ENCODE data around the gene ZNF784.

DNA sequence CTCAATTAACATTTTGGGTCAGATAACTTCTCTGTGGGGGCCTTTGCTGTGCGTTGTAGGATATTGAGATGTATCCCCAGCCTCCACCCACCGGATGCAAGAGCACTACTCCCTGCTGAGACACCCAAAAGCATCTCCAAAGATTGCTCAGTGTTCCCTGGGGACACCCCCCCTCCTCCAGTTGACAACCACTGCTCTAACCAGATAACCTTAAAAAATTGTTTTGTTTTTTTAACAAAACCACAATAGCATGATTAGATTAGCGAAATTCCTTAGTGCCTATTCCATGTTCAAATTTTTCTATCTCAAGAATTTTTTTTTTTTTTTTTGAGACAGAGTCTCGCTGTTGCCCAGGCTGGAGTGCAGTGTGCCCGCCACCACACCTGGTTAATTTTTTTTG is 48.1 kb upstream of the ZNF784 start:
- TF ChIP-seq, protein P1, sequence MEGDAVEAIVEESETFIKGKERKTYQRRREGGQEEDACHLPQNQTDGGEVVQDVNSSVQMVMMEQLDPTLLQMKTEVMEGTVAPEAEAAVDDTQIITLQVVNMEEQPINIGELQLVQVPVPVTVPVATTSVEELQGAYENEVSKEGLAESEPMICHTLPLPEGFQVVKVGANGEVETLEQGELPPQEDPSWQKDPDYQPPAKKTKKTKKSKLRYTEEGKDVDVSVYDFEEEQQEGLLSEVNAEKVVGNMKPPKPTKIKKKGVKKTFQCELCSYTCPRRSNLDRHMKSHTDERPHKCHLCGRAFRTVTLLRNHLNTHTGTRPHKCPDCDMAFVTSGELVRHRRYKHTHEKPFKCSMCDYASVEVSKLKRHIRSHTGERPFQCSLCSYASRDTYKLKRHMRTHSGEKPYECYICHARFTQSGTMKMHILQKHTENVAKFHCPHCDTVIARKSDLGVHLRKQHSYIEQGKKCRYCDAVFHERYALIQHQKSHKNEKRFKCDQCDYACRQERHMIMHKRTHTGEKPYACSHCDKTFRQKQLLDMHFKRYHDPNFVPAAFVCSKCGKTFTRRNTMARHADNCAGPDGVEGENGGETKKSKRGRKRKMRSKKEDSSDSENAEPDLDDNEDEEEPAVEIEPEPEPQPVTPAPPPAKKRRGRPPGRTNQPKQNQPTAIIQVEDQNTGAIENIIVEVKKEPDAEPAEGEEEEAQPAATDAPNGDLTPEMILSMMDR (IDR thresholded peaks at IDR 0.05), result no peak
- TF ChIP-seq POLR2A (IDR thresholded peaks at IDR 0.05), result no peak
